WTC11 (cell line): ENCODE data around the gene POLR3GL. TPM values are rescaled to one million over a fixed set of nuclear protein-coding genes. Genes with fewer than 3 reads are reported as not detected.

Experiments
- ATAC-seq: fragments of 200-7000 bp; cut with Tn5 transposase; 2 replicates; pipeline ENCODE4 v1.10.0; 2021; ENCODE audit warnings: mild to moderate bottlenecking, moderate library complexity
- CTCF ChIA-PET: fragments of 300-600 bp; sonication (Branson Sonifier 250); formaldehyde crosslinking; loops from one replicate; lab custom pipeline; 2021; ENCODE audit warnings: antibody characterized with exemption; lab: Charles Lee
- POLR2A ChIA-PET: fragments of 350-600 bp; sonication (Branson Sonifier 250); formaldehyde crosslinking; loops from one replicate; lab custom pipeline; 2021; ENCODE audit warnings: antibody characterized with exemption; lab: Charles Lee
- DNase-seq: peaks from one replicate; pipeline ENCODE4 v3.0.0; 2021; ENCODE audit warnings: low spot score
- H3K27ac Mint-ChIP-seq: 2 replicates; pipeline ENCODE4 v1.8.0; 2021; ENCODE audit warnings: mixed read lengths
- H3K27me3 Mint-ChIP-seq: 2 replicates; pipeline ENCODE4 v1.8.0; 2021; ENCODE audit warnings: low read depth, mild to moderate bottlenecking, moderate library complexity, mixed read lengths
- H3K36me3 Mint-ChIP-seq: 2 replicates; pipeline ENCODE4 v1.8.0; 2021; ENCODE audit warnings: mixed read lengths
- H3K4me1 Mint-ChIP-seq: 2 replicates; pipeline ENCODE4 v1.8.0; 2022; ENCODE audit warnings: mixed read lengths
- H3K4me3 Mint-ChIP-seq: 2 replicates; pipeline ENCODE4 v1.8.0; 2021; ENCODE audit warnings: mild to moderate bottlenecking, moderate library complexity, mixed read lengths
- H3K9me3 Mint-ChIP-seq: 2 replicates; pipeline ENCODE4 v1.8.0; 2021; ENCODE audit warnings: mixed read lengths
- ATF2 ChIP-seq: sonication (generic); formaldehyde crosslinking; IDR thresholded peaks from 2 replicates; pipeline ENCODE4 v1.8.1; 2022; ENCODE audit warnings: low read depth, missing genetic modification reagents, borderline replicate concordance
- ATF6 ChIP-seq: sonication (generic); formaldehyde crosslinking; IDR thresholded peaks from 2 replicates; pipeline ENCODE4 v1.8.1; 2023; ENCODE audit warnings: mild to moderate bottlenecking, missing genetic modification reagents
- EMX1 ChIP-seq: fragments of 250-450 bp; sonication (Bioruptor Pico); IDR thresholded peaks from 2 replicates; pipeline ENCODE4 v1.8.0; 2021; ENCODE audit warnings: mild to moderate bottlenecking
- GABPB1 ChIP-seq: sonication (generic); formaldehyde crosslinking; IDR thresholded peaks from 2 replicates; pipeline ENCODE4 v1.8.1; 2023; ENCODE audit warnings: mild to moderate bottlenecking, missing genetic modification reagents
- HMGA2 ChIP-seq: fragments of 250-450 bp; sonication (Bioruptor Pico); IDR thresholded peaks from 2 replicates; pipeline ENCODE4 v1.4.0; 2021; ENCODE audit warnings: mild to moderate bottlenecking, moderate library complexity
- JUN ChIP-seq: sonication (generic); formaldehyde crosslinking; IDR thresholded peaks from 2 replicates; pipeline ENCODE4 v1.8.0; 2023; ENCODE audit warnings: mild to moderate bottlenecking, missing genetic modification reagents
- MLX ChIP-seq: sonication (generic); formaldehyde crosslinking; IDR thresholded peaks from 2 replicates; pipeline ENCODE4 v1.8.1; 2023; ENCODE audit warnings: mild to moderate bottlenecking, missing genetic modification reagents, moderate library complexity
- STAT6 ChIP-seq: sonication (generic); formaldehyde crosslinking; conservative IDR thresholded peaks from 2 replicates; pipeline ENCODE4 v1.8.1; 2023; ENCODE audit warnings: mild to moderate bottlenecking, low read depth, missing genetic modification reagents, moderate library complexity
- TEAD1 ChIP-seq: sonication (generic); formaldehyde crosslinking; IDR thresholded peaks from 2 replicates; pipeline ENCODE4 v1.8.0; 2022; ENCODE audit warnings: mild to moderate bottlenecking, missing genetic modification reagents
- ZBTB43 ChIP-seq: sonication (generic); formaldehyde crosslinking; IDR thresholded peaks from 2 replicates; pipeline ENCODE4 v1.8.1; 2023; ENCODE audit warnings: mild to moderate bottlenecking, missing genetic modification reagents
- ZNF281 ChIP-seq: sonication (generic); formaldehyde crosslinking; IDR thresholded peaks from 2 replicates; pipeline ENCODE4 v1.8.0; 2023; ENCODE audit warnings: mild to moderate bottlenecking, missing genetic modification reagents
- total RNA-seq: library from RNA; stranded (reverse); gene quantifications from 3 replicates; pipeline ENCODE4 v1.2.3, GENCODE V29; 2021

POLR3GL gene
- total RNA-seq, 1 experiment from 2014 or later: 3.8 TPM

GRCh38 chr1:145967288-145967687 lies 2.8 kb downstream of the POLR3GL start (continued):
- no peak for TF ChIP-seq STAT6 (CRISPR knock-in tag)
- no peak for TF ChIP-seq ZNF281 (CRISPR knock-in tag)
- no peak for TF ChIP-seq EMX1 (CRISPR knock-in tag)

- Mint-ChIP-seq H3K9me3 (peaks cover 5% of the 10 kb centered on the region), H3K27ac (no peak overlapping the region), H3K36me3 (peaks cover under 1% of the 10 kb centered on the region; the same call in 1 of the 2 replicates), H3K4me3 (no peak overlapping the region), H3K27me3 (peaks cover 7% of the 10 kb centered on the region), H3K4me1 (peaks cover 2% of the 10 kb centered on the region; the same call in 1 of the 2 replicates)
- no peak for TF ChIP-seq ATF6 (CRISPR knock-in tag)
- peak; percentile 80 for TF ChIP-seq GABPB1 (CRISPR knock-in tag)
- CTCF ChIA-PET: interaction anchor here (2.0 kb wide), 1 partner anchor 35 kb away, joined by 4 read pairs; no protein-coding TSS in a partner anchor
- DNase-seq (no peak), ATAC-seq (no peak)
- POLR2A ChIA-PET: no interaction called here
These were observed 8.1 kb downstream of the POLR3GL start for GRCh38 chr1:145972580-145972979.

GRCh38 chr1:145974721-145975120 lies 10.2 kb downstream of the POLR3GL start:
- Mint-ChIP-seq H3K27me3 (no peaks in the 10 kb centered on the region), H3K4me3 (no peak overlapping the region), H3K36me3 (no peaks in the 10 kb centered on the region), H3K4me1 (peaks cover 2% of the 10 kb centered on the region; the same call in 1 of the 2 replicates), H3K27ac (no peak overlapping the region), H3K9me3 (no peaks in the 10 kb centered on the region)
- CTCF ChIA-PET: no interaction called here
- POLR2A ChIA-PET: no interaction called here
- TF ChIP-seq ATF2: no peak
- TF ChIP-seq JUN (CRISPR knock-in tag): no peak
- TF ChIP-seq MLX (CRISPR knock-in tag): no peak
- TF ChIP-seq ZBTB43 (CRISPR knock-in tag): no peak
- no peak for TF ChIP-seq TEAD1 (CRISPR knock-in tag)
- TF ChIP-seq EMX1 (CRISPR knock-in tag): no peak
- TF ChIP-seq HMGA2: no peak
- DNase-seq (no peak), ATAC-seq (no peak)
